Breast epithelium (tissue), 4 donors: ENCODE results near the gene MRM2. TPM values are rescaled to one million over a fixed set of nuclear protein-coding genes. Genes with fewer than 3 reads are reported as not detected.
A peak's percentile ranks its signal among the peaks of the same experiment; 100 is the strongest.

ENCODE experiments used
- DNase-seq, 2 donors: peaks; one replicate each; pipeline ENCODE4 v3.0.0-alpha.2; 2019; ENCODE audit warnings: low spot score in 2 of 2
- H3K27ac ChIP-seq, 2 donors: fragments of 200-600 bp; sonication (generic) in 1 of 2; one replicate each; pipeline ENCODE4 v1.5.1; 2016 to 2019; ENCODE audit warnings: mild to moderate bottlenecking in 1 of 2
- H3K27me3 ChIP-seq, 2 donors: fragments of 200-600 bp; sonication (generic) in 1 of 2; one replicate each; pipeline versions ENCODE4 v1.5.1 to v1.6.0; 2017 to 2019; ENCODE audit warnings: control low read depth in 1 of 2, mild to moderate bottlenecking in 1 of 2
- H3K36me3 ChIP-seq: fragments of 200-600 bp; one replicate; pipeline ENCODE4 v1.5.1; 2019
- H3K4me1 ChIP-seq, 2 donors: fragments of 200-600 bp; sonication (generic); one replicate each; pipeline ENCODE4 v1.5.1; 2016 to 2019; ENCODE audit warnings: control low read depth in 1 of 2
- H3K4me3 ChIP-seq, 3 donors: fragments of 200-600 bp; sonication (generic); 1 replicate in 2 of 3; 2 replicates in 1 of 3; pipeline ENCODE4 v1.5.1; 2016 to 2019; ENCODE audit warnings: mild to moderate bottlenecking in 3 of 3, moderate library complexity in 2 of 3
- H3K9me3 ChIP-seq, 2 donors: fragments of 200-600 bp; sonication (generic) in 1 of 2; one replicate each; pipeline ENCODE4 v1.5.1; 2016 to 2019; ENCODE audit warnings: control low read depth in 1 of 2
- CTCF ChIP-seq, 3 donors: fragments of 450-650 bp; IDR thresholded peaks; one replicate each; pipeline ENCODE4 v1.5.1; 2016 to 2017; ENCODE audit warnings: antibody characterized with exemption in 3 of 3, mild to moderate bottlenecking in 3 of 3, moderate library complexity in 3 of 3
- POLR2A ChIP-seq: fragments of 450-650 bp; IDR thresholded peaks from one replicate; pipeline ENCODE4 v1.6.1; 2016; ENCODE audit warnings: antibody characterized with exemption, mild to moderate bottlenecking, moderate library complexity
- POLR2AphosphoS5 ChIP-seq, 3 donors: sonication (generic); formaldehyde crosslinking; IDR thresholded peaks; one replicate each; pipeline ENCODE4 v1.6.1; 2017; ENCODE audit warnings: antibody characterized with exemption in 3 of 3
- intact Hi-C: fragments of 100-400 bp; cut with DNase I; formaldehyde crosslinking; loops from one replicate; pipeline ENCODE4 v1.15.1; 2023; ENCODE audit warnings: low total_unique reads
- total RNA-seq, 3 donors: library from RNA; depleted of rRNA; stranded (reverse); fragments of >200 nt; gene quantifications; one replicate each; pipeline ENCODE4 v1.1.0, GENCODE V29; 2016

Gene MRM2
- total RNA-seq, 3 donors from 2014 or later: 10.9 to 20.2 (median 18.0) TPM

- no peak for DNase-seq
- Histone ChIP-seq H3K4me1 (peaks cover 6 to 11% of the 10 kb centered on the region in 2 donors), H3K4me3 (no peak overlapping the region), H3K27ac (no peak overlapping the region), H3K9me3 (no peaks in the 10 kb centered on the region), H3K36me3 (no peaks in the 10 kb centered on the region), H3K27me3 (no peaks in the 10 kb centered on the region)
- intact Hi-C loops: no loop called here
- TF ChIP-seq CTCF (IDR thresholded peaks at IDR 0.05): no peak
- no peak for TF ChIP-seq POLR2A
- no peak for TF ChIP-seq POLR2AphosphoS5 (IDR thresholded peaks at IDR 0.05)
These were observed 13.1 kb downstream of the MRM2 start for GRCh38 chr7:2228921-2229320.

- no peak overlapping the region for H3K4me3 ChIP-seq
- H3K4me1 ChIP-seq: peaks cover 6 to 11% of the 10 kb centered on the region in 2 donors
- intact Hi-C loops: no loop called here
- H3K27me3 ChIP-seq: no peaks in the 10 kb centered on the region
- DNase-seq: no peak
- no peaks in the 10 kb centered on the region for H3K9me3 ChIP-seq
- H3K36me3 ChIP-seq: no peaks in the 10 kb centered on the region
- no peak overlapping the region for H3K27ac ChIP-seq
- TF ChIP-seq POLR2A (no peak), CTCF (IDR thresholded peaks at IDR 0.05) (no peak)
These were observed 14.3 kb downstream of the MRM2 start for GRCh38 chr7:2227699-2228098.

- Histone ChIP-seq H3K4me1 (no peaks in the 10 kb centered on the region), H3K9me3 (no peaks in the 10 kb centered on the region), H3K27ac (peak overlapping the region in 1 of 2 donors; percentile 42), H3K27me3 (no peaks in the 10 kb centered on the region), H3K36me3 (no peaks in the 10 kb centered on the region), H3K4me3 (no peak overlapping the region)
- intact Hi-C loops: no loop called here
- TF ChIP-seq POLR2AphosphoS5 (IDR thresholded peaks at IDR 0.05) (no peak), POLR2A (no peak), CTCF (IDR thresholded peaks at IDR 0.05) (no peak)
- DNase-seq: no peak
These were observed 16.2 kb downstream of the MRM2 start for GRCh38 chr7:2225830-2226229.

GRCh38 chr7:2225336-2225735 is 16.7 kb downstream of the MRM2 start:
- Histone ChIP-seq H3K4me3 (no peak overlapping the region), H3K27me3 (no peaks in the 10 kb centered on the region), H3K36me3 (no peaks in the 10 kb centered on the region), H3K27ac (peak overlapping the region in 1 of 2 donors; percentile 42), H3K4me1 (no peaks in the 10 kb centered on the region), H3K9me3 (no peaks in the 10 kb centered on the region)
- intact Hi-C loops: no loop called here
- DNase-seq: no peak
- TF ChIP-seq CTCF (IDR thresholded peaks at IDR 0.05) (no peak), POLR2AphosphoS5 (IDR thresholded peaks at IDR 0.05) (no peak), POLR2A (no peak)

GRCh38 chr7:2224934-2225333 is 17.1 kb downstream of the MRM2 start:
- TF ChIP-seq POLR2AphosphoS5 (IDR thresholded peaks at IDR 0.05) (no peak), POLR2A (no peak), CTCF (IDR thresholded peaks at IDR 0.05) (no peak)
- Histone ChIP-seq H3K36me3 (no peaks in the 10 kb centered on the region), H3K4me3 (no peak overlapping the region), H3K9me3 (no peaks in the 10 kb centered on the region), H3K27me3 (no peaks in the 10 kb centered on the region), H3K4me1 (no peaks in the 10 kb centered on the region), H3K27ac (peak overlapping the region; percentile 52 to 58)
- peak in 1 of 2 donors; percentile 38 for DNase-seq
- intact Hi-C loops: no loop called here
